Esophagus squamous epithelium (tissue), 5 donors: ENCODE results near the gene UQCR11. TPM values are rescaled to one million over a fixed set of nuclear protein-coding genes. Genes with fewer than 3 reads are reported as not detected.

Experiments
- DNase-seq: peaks from one replicate; lab custom pipeline; 2025; lab: John Stamatoyannopoulos, UW
- H3K27ac ChIP-seq, 4 donors: fragments of 200-600 bp; sonication (generic); one replicate each; pipeline ENCODE4 v1.5.1; 2016 to 2019; ENCODE audit warnings: mild to moderate bottlenecking in 1 of 4
- H3K27me3 ChIP-seq, 4 donors: fragments of 200-600 bp; sonication (generic); 1 replicate in 3 of 4; 2 replicates in 1 of 4; pipeline versions ENCODE4 v1.5.1 to v1.6.0; 2017 to 2021; ENCODE audit warnings: antibody characterized with exemption in 1 of 4
- H3K36me3 ChIP-seq, 3 donors: fragments of 200-600 bp; sonication (generic); one replicate each; pipeline ENCODE4 v1.5.1; 2016 to 2019
- H3K4me1 ChIP-seq, 3 donors: fragments of 200-600 bp; sonication (generic); one replicate each; pipeline ENCODE4 v1.5.1; 2017 to 2019
- H3K4me3 ChIP-seq, 4 donors: fragments of 200-600 bp; sonication (generic); 1 replicate in 3 of 4; 2 replicates in 1 of 4; pipeline ENCODE4 v1.5.1; 2016 to 2019; ENCODE audit warnings: mild to moderate bottlenecking in 2 of 4, moderate library complexity in 1 of 4
- H3K9me3 ChIP-seq, 3 donors: fragments of 200-600 bp; sonication (generic); one replicate each; pipeline ENCODE4 v1.5.1; 2016 to 2019
- POLR2A ChIP-seq, 4 donors: fragments of 450-650 bp; IDR thresholded peaks; one replicate each; pipeline ENCODE4 v1.6.1; 2017; ENCODE audit warnings: antibody characterized with exemption in 4 of 4, mild to moderate bottlenecking in 4 of 4, moderate library complexity in 3 of 4
- WGBS, 2 donors: methylation state at CpG; one replicate each; pipeline ENCODE4 v1.1.5; 2018; 5-methylcytosine and 5-hydroxymethylcytosine counted together
- intact Hi-C: fragments of 100-400 bp; cut with DNase I; formaldehyde crosslinking; loops from one replicate; pipeline ENCODE4 v1.15.0; 2022
- total RNA-seq, 4 donors: library from RNA; depleted of rRNA; stranded (reverse); fragments of >200 nt; gene quantifications; one replicate each; pipeline ENCODE4 v1.1.0, GENCODE V29; 2016
- TF ChIP-seq, protein P1 (sequence below), 6 experiments: fragments of 450-650 bp in 4 of 6; fragments of 200-600 bp in 2 of 6; sonication (generic) in 2 of 6; IDR thresholded peaks; one replicate each; pipeline ENCODE4 v1.5.1; 2016 to 2019; ENCODE audit warnings: antibody characterized with exemption in 6 of 6, mild to moderate bottlenecking in 4 of 6, moderate library complexity in 4 of 6
- donor health status: DM: yes; HTN: yes; CAD: no.

The UQCR11 gene
- total RNA-seq, 4 donors from 2014 or later, result 47.1 to 74.4 (median 59.1) TPM

DNA sequence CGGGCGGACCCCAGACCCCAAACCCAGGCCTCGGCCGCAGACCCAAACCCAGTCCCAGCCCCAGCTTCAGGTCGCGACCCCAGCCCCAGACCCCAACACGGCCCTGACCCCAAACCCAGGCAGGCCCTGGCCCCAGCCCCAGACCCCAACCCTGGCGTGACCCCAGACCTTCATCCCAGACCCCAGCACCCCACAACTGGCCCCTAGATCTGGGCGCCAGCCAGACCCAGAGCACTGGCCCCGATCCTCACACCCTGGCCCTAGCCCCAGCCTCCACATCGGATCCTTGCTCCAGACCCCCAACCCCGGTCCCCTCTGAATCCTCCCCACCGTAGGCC lies 20.1 kb downstream of the UQCR11 start:
- no peaks in the 10 kb centered on the region for H3K9me3 ChIP-seq
- no peak overlapping the region for H3K4me3 ChIP-seq
- 92% methylated on average over 2 of the region's 13 CpGs; no CpG with 5 or more reads in 1 of the 2 donors for WGBS, 2 donors
- peaks cover 9 to 50% (median 29%) of the 10 kb centered on the region in 3 donors for H3K36me3 ChIP-seq
- no peak for DNase-seq
- no peaks in the 10 kb centered on the region for H3K27me3 ChIP-seq
- no peak overlapping the region for H3K27ac ChIP-seq
- no peak for TF ChIP-seq POLR2A (IDR thresholded peaks at IDR 0.05)
- TF ChIP-seq, protein P1, sequence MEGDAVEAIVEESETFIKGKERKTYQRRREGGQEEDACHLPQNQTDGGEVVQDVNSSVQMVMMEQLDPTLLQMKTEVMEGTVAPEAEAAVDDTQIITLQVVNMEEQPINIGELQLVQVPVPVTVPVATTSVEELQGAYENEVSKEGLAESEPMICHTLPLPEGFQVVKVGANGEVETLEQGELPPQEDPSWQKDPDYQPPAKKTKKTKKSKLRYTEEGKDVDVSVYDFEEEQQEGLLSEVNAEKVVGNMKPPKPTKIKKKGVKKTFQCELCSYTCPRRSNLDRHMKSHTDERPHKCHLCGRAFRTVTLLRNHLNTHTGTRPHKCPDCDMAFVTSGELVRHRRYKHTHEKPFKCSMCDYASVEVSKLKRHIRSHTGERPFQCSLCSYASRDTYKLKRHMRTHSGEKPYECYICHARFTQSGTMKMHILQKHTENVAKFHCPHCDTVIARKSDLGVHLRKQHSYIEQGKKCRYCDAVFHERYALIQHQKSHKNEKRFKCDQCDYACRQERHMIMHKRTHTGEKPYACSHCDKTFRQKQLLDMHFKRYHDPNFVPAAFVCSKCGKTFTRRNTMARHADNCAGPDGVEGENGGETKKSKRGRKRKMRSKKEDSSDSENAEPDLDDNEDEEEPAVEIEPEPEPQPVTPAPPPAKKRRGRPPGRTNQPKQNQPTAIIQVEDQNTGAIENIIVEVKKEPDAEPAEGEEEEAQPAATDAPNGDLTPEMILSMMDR (IDR thresholded peaks at IDR 0.05), result no peak
- intact Hi-C loops, result no loop called here
- peaks cover 5 to 40% (median 6%) of the 10 kb centered on the region in 3 donors for H3K4me1 ChIP-seq

DNA sequence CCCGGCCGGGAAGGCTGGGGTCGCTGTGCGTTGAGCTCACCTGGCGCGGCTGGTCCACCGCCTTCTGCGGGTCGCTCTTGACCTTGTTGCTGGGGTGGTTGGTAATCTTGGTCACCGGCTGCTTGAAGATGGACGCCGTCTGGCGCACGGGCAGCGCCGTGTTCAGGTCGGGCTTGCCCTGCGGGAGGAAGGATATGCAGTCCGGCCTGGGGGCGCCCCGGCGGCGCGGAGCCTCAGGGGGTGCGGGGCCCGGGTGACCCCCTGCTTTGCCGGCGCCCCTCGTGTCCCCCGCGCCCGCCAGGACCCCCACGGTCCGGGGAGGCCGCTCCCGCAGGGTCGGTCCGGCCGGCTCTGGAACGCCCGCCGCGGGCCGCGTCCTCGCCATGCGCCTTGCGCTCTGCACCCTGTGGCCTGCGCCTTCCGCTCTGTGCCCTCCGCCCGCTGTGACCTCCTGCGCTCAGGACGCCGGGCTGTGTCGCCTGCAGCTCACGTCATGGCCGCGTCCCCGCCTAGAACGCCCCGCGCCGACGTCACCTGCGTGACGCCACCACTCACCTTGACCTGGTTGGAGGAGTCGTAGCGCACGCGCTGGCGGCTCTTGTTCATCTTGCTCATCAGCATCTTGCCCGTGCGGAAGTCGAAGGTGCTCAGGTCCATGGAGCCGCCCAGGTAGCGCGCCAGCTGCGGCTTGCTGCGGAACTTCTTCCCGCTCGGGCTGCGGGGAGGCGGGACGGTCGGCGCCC lies 20.6 kb downstream of the UQCR11 start:
- no peak for DNase-seq
- Histone ChIP-seq H3K4me3 (no peak overlapping the region), H3K36me3 (peaks cover 9 to 55% (median 33%) of the 10 kb centered on the region in 3 donors), H3K27me3 (no peaks in the 10 kb centered on the region), H3K4me1 (peaks cover 0 to 35% (median under 1%) of the 10 kb centered on the region in 3 donors), H3K9me3 (no peaks in the 10 kb centered on the region), H3K27ac (no peak overlapping the region)
- TF ChIP-seq POLR2A (IDR thresholded peaks at IDR 0.05), result no peak
- TF ChIP-seq, protein P1 (IDR thresholded peaks at IDR 0.05), result no peak
- intact Hi-C loops, result no loop called here
- WGBS, 2 donors, result 95% methylated on average over 30 of the region's 87 CpGs; no CpG with 5 or more reads in 1 of the 2 donors

DNA sequence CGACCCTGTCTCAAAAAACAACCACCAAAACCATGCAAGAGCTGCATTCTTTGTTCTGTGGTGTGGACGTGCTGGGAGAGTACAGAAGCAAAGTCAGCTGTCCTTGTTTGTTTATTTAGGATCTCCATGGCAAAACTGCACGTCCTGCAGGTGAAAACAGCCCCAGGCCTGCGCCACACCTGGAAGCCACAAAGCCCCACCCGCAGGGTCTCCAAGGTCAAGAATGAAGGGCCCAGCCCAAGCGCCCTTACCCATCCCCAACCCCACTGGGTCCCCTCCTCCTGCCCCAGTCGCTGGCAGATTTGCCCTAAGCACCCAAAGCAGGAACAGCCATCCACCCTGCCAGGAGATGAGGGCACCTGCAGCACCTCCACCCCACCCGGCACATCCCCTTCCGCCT lies 23.1 kb downstream of the UQCR11 start:
- Histone ChIP-seq H3K4me1 (peaks cover 0 to 10% (median 0%) of the 10 kb centered on the region in 3 donors), H3K9me3 (no peaks in the 10 kb centered on the region), H3K36me3 (peaks cover 18 to 79% (median 41%) of the 10 kb centered on the region in 3 donors), H3K27me3 (no peaks in the 10 kb centered on the region), H3K4me3 (no peak overlapping the region), H3K27ac (no peak overlapping the region)
- no peak for TF ChIP-seq POLR2A (IDR thresholded peaks at IDR 0.05)
- TF ChIP-seq, protein P1 (IDR thresholded peaks at IDR 0.05), result no peak
- DNase-seq, result no peak
- WGBS, 2 donors, result 40 to 68% methylated on average over 1 to 6 of the region's 9 CpGs
- intact Hi-C loops, result no loop called here

DNA sequence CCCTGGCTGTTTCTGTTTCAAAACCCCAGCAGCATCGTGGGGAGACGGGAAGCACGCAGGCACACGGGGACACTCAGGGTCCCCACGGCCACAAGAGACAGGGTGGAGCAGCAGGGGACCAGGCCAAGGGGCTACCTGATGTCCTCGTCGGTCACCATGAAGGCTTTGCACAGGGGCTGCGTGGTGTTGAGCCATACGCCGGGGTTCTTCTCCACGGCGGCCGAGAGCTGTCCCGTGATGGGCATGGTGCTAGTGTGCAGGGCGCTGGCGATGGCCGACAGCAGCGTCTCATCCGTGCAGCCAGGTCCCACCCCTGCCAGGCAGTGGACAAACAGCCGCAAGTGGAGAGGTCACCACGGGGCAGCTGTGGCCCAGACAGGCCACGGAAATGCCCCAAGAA lies 24.3 kb downstream of the UQCR11 start:
- peaks cover 23 to 90% (median 42%) of the 10 kb centered on the region in 3 donors for H3K36me3 ChIP-seq
- intact Hi-C loops, result no loop called here
- no peak for TF ChIP-seq POLR2A (IDR thresholded peaks at IDR 0.05)
- TF ChIP-seq, protein P1 (IDR thresholded peaks at IDR 0.05), result no peak
- H3K9me3 ChIP-seq, result no peaks in the 10 kb centered on the region
- H3K27me3 ChIP-seq, result no peaks in the 10 kb centered on the region
- H3K4me1 ChIP-seq, result no peaks in the 10 kb centered on the region
- DNase-seq, result no peak
- no peak overlapping the region for H3K4me3 ChIP-seq
- H3K27ac ChIP-seq, result no peak overlapping the region
- 100% methylated on average over 2 of the region's 22 CpGs; no CpG with 5 or more reads in 1 of the 2 donors for WGBS, 2 donors

DNA sequence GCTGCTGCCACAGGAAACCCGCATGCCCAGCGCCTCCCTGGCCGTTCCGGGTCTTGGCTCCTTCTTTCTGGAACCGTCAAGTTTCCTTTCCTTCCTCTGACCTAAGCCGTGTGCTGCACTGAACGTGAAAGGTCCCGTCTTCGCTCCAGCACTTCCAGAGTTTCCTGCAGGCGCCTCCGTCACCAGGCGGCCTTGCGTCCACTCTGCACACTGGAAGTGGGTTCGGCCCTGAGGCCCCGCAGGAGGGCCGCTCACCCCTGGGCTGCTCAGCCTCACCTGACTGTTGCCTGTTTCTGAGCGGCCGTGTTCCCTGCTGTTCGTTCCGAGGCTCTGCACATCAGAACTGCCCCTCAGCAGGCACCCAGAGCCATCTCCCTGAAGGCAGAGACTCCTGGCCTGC lies 24.9 kb downstream of the UQCR11 start:
- WGBS, 2 donors, result 93 to 95% methylated on average over 5 to 16 of the region's 20 CpGs
- Histone ChIP-seq H3K4me3 (no peak overlapping the region), H3K27me3 (no peaks in the 10 kb centered on the region), H3K27ac (no peak overlapping the region), H3K4me1 (no peaks in the 10 kb centered on the region), H3K36me3 (peaks cover 23 to 90% (median 42%) of the 10 kb centered on the region in 3 donors), H3K9me3 (no peaks in the 10 kb centered on the region)
- TF ChIP-seq, protein P1 (IDR thresholded peaks at IDR 0.05), result no peak
- no peak for TF ChIP-seq POLR2A (IDR thresholded peaks at IDR 0.05)
- DNase-seq, result no peak
- intact Hi-C loops, result no loop called here
